Neural cell (in vitro differentiated cells): ENCODE data around the gene CAMK2G. TPM values are rescaled to one million over a fixed set of nuclear protein-coding genes. Genes with fewer than 3 reads are reported as not detected.

Source experiments
- H2AFZ ChIP-seq: fragments of 200-600, 300-800 bp; sonication (generic), shearing (Covaris generic); 2 replicates; pipeline ENCODE4 v1.6.0; 2014; ENCODE audit warnings: low read depth, mild to moderate bottlenecking, antibody characterized with exemption, low read length, moderate library complexity
- H3F3A ChIP-seq: fragments of 200-600 bp; shearing (Covaris generic); 2 replicates; pipeline ENCODE4 v1.6.1; 2016; ENCODE audit warnings: mild to moderate bottlenecking, moderate library complexity, mixed read lengths, antibody characterized with exemption, low read length; ENCODE audit not compliant: insufficient read depth, poor library complexity, severe bottlenecking
- H3K27ac ChIP-seq: fragments of 200-600, 300-800 bp; sonication (generic), shearing (Covaris generic); 2 replicates; pipeline ENCODE4 v1.5.1; 2014; ENCODE audit warnings: mild to moderate bottlenecking, low read length, moderate library complexity
- H3K27me3 ChIP-seq: fragments of 300-800, 200-600 bp; sonication (generic), shearing (Covaris generic); 2 replicates; pipeline ENCODE4 v1.6.0; 2014; ENCODE audit warnings: mild to moderate bottlenecking, low read depth, low read length, moderate library complexity; ENCODE audit not compliant: insufficient read depth
- H3K36me3 ChIP-seq: fragments of 300-800, 200-600 bp; sonication (generic), shearing (Covaris generic); 2 replicates; pipeline ENCODE4 v1.5.1; 2014; ENCODE audit warnings: mild to moderate bottlenecking, antibody characterized with exemption, low read length, moderate library complexity; ENCODE audit not compliant: insufficient read depth
- H3K4me2 ChIP-seq: fragments of 300-800, 200-600 bp; sonication (generic), shearing (Covaris generic); 2 replicates; pipeline ENCODE4 v1.6.0; 2014; ENCODE audit warnings: mild to moderate bottlenecking, low read length
- H3K4me3 ChIP-seq: fragments of 300-800, 200-600 bp; sonication (generic), shearing (Covaris generic); 2 replicates; pipeline ENCODE4 v1.5.1; 2014; ENCODE audit warnings: mild to moderate bottlenecking, low read length, moderate library complexity
- H3K79me2 ChIP-seq: fragments of 200-600 bp; shearing (Covaris generic); replicated peaks from 2 replicates; pipeline ENCODE4 v1.6.0; 2014; ENCODE audit warnings: mild to moderate bottlenecking, low read length, moderate library complexity; ENCODE audit not compliant: insufficient read depth
- H3K9ac ChIP-seq: fragments of 300-800, 200-600 bp; sonication (generic), shearing (Covaris generic); 2 replicates; pipeline ENCODE4 v1.6.1; 2016; ENCODE audit warnings: mild to moderate bottlenecking, low read length, mixed read lengths
- H3K9me2 ChIP-seq: fragments of 200-600 bp; shearing (Covaris generic); 2 replicates; pipeline ENCODE4 v1.6.1; 2016; ENCODE audit warnings: mild to moderate bottlenecking, low read length, mixed read lengths; ENCODE audit not compliant: insufficient read depth
- H3K9me3 ChIP-seq: fragments of 200-600, 300-800 bp; sonication (generic), shearing (Covaris generic); 2 replicates; pipeline ENCODE4 v1.6.1; 2016; ENCODE audit warnings: mild to moderate bottlenecking, mixed run types, low read length, moderate library complexity, mixed read lengths
- H4K20me1 ChIP-seq: fragments of 200-600 bp; shearing (Covaris generic); 2 replicates; pipeline ENCODE4 v1.6.1; 2016; ENCODE audit warnings: mild to moderate bottlenecking, mixed run types; ENCODE audit not compliant: insufficient read depth
- EP300 ChIP-seq: fragments of 450-650 bp; conservative IDR thresholded peaks from 2 replicates; pipeline ENCODE4 v1.6.1; 2014; ENCODE audit warnings: antibody characterized with exemption, mild to moderate bottlenecking, moderate library complexity; ENCODE audit not compliant: poor library complexity, severe bottlenecking
- EZH2 ChIP-seq: fragments of 200-600, 300-800 bp; shearing (Covaris generic), sonication (generic); IDR thresholded peaks from 2 replicates; pipeline ENCODE4 v1.6.1; 2014; ENCODE audit warnings: antibody characterized with exemption, low read length, borderline replicate concordance, mild to moderate bottlenecking; ENCODE audit not compliant: insufficient read depth, poor library complexity, severe bottlenecking
- MXI1 ChIP-seq: fragments of 450-650 bp; conservative IDR thresholded peaks from 2 replicates; pipeline ENCODE4 v1.6.1; 2014; ENCODE audit warnings: antibody characterized with exemption, mild to moderate bottlenecking; ENCODE audit not compliant: poor library complexity, severe bottlenecking
- POLR2AphosphoS5 ChIP-seq: IDR thresholded peaks from 2 replicates; pipeline ENCODE4 v1.6.1; 2012
- RAD21 ChIP-seq: fragments of 450-650 bp; conservative IDR thresholded peaks from 2 replicates; pipeline ENCODE4 v1.6.1; 2014; ENCODE audit warnings: antibody characterized with exemption, mild to moderate bottlenecking, moderate library complexity
- SMC3 ChIP-seq: fragments of 450-650 bp; conservative IDR thresholded peaks from 2 replicates; pipeline ENCODE4 v1.6.1; 2014; ENCODE audit warnings: antibody characterized with exemption, mild to moderate bottlenecking, moderate library complexity; ENCODE audit not compliant: poor library complexity
- TAF1 ChIP-seq: IDR thresholded peaks from 2 replicates; pipeline ENCODE4 v1.6.1; 2012; ENCODE audit warnings: low read depth
- polyA plus RNA-seq: library from polyadenylated mRNA; depleted of rRNA; stranded (reverse); fragments of >200 nt; gene quantifications from 2 replicates; pipeline ENCODE4 v1.2.3, GENCODE V29; 2014
- TF ChIP-seq, protein P1 (sequence below): IDR thresholded peaks from 2 replicates; pipeline ENCODE4 v1.6.1; 2012; ENCODE audit warnings: borderline replicate concordance
- TF ChIP-seq, protein P2 (sequence below): fragments of 450-650 bp; IDR thresholded peaks from 2 replicates; pipeline ENCODE4 v1.5.1; 2014; ENCODE audit warnings: antibody characterized with exemption, mild to moderate bottlenecking, moderate library complexity; ENCODE audit not compliant: poor library complexity, severe bottlenecking

CAMK2G gene
- polyA plus RNA-seq, 1 donor from 2014 or later: 55.4 TPM

GRCh38 chr10:73857446-73857845 is 16.9 kb downstream of the CAMK2G start:
- H4K20me1 ChIP-seq: no peaks in the 10 kb centered on the region
- no peak overlapping the region for H3K27ac ChIP-seq

GRCh38 chr10:73856261-73856660 is 18.1 kb downstream of the CAMK2G start:
- no peak overlapping the region for H3K27ac ChIP-seq
- TF ChIP-seq MXI1: no peak
- no peak for TF ChIP-seq POLR2AphosphoS5
- TF ChIP-seq SMC3: no peak
- no peak for TF ChIP-seq TAF1
- no peak for TF ChIP-seq EZH2
- TF ChIP-seq, protein P1, sequence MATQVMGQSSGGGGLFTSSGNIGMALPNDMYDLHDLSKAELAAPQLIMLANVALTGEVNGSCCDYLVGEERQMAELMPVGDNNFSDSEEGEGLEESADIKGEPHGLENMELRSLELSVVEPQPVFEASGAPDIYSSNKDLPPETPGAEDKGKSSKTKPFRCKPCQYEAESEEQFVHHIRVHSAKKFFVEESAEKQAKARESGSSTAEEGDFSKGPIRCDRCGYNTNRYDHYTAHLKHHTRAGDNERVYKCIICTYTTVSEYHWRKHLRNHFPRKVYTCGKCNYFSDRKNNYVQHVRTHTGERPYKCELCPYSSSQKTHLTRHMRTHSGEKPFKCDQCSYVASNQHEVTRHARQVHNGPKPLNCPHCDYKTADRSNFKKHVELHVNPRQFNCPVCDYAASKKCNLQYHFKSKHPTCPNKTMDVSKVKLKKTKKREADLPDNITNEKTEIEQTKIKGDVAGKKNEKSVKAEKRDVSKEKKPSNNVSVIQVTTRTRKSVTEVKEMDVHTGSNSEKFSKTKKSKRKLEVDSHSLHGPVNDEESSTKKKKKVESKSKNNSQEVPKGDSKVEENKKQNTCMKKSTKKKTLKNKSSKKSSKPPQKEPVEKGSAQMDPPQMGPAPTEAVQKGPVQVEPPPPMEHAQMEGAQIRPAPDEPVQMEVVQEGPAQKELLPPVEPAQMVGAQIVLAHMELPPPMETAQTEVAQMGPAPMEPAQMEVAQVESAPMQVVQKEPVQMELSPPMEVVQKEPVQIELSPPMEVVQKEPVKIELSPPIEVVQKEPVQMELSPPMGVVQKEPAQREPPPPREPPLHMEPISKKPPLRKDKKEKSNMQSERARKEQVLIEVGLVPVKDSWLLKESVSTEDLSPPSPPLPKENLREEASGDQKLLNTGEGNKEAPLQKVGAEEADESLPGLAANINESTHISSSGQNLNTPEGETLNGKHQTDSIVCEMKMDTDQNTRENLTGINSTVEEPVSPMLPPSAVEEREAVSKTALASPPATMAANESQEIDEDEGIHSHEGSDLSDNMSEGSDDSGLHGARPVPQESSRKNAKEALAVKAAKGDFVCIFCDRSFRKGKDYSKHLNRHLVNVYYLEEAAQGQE: no peak
- TF ChIP-seq, protein P2, sequence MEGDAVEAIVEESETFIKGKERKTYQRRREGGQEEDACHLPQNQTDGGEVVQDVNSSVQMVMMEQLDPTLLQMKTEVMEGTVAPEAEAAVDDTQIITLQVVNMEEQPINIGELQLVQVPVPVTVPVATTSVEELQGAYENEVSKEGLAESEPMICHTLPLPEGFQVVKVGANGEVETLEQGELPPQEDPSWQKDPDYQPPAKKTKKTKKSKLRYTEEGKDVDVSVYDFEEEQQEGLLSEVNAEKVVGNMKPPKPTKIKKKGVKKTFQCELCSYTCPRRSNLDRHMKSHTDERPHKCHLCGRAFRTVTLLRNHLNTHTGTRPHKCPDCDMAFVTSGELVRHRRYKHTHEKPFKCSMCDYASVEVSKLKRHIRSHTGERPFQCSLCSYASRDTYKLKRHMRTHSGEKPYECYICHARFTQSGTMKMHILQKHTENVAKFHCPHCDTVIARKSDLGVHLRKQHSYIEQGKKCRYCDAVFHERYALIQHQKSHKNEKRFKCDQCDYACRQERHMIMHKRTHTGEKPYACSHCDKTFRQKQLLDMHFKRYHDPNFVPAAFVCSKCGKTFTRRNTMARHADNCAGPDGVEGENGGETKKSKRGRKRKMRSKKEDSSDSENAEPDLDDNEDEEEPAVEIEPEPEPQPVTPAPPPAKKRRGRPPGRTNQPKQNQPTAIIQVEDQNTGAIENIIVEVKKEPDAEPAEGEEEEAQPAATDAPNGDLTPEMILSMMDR: no peak
- no peak for TF ChIP-seq RAD21
- TF ChIP-seq EP300: no peak
- H3K36me3 ChIP-seq: no peaks in the 10 kb centered on the region
- H3K79me2 ChIP-seq: no peaks in the 10 kb centered on the region
- H4K20me1 ChIP-seq: no peaks in the 10 kb centered on the region
- H3K4me2 ChIP-seq: no peak overlapping the region
- H3F3A ChIP-seq: no peaks in the 10 kb centered on the region
- no peak overlapping the region for H2AFZ ChIP-seq
- H3K9me2 ChIP-seq: no peaks in the 10 kb centered on the region
- H3K4me3 ChIP-seq: no peak overlapping the region
- H3K9ac ChIP-seq: no peak overlapping the region
- no peaks in the 10 kb centered on the region for H3K9me3 ChIP-seq
- no peaks in the 10 kb centered on the region for H3K27me3 ChIP-seq

More at GRCh38 chr10:73857446-73857845, 16.9 kb downstream of the CAMK2G start:
- no peaks in the 10 kb centered on the region for H3K27me3 ChIP-seq
- no peaks in the 10 kb centered on the region for H3K9me3 ChIP-seq
- no peak overlapping the region for H2AFZ ChIP-seq
- no peaks in the 10 kb centered on the region for H3K36me3 ChIP-seq
- H3K9me2 ChIP-seq: no peaks in the 10 kb centered on the region
- no peaks in the 10 kb centered on the region for H3K79me2 ChIP-seq
- H3K4me2 ChIP-seq: no peak overlapping the region
- TF ChIP-seq TAF1 (no peak), MXI1 (no peak), SMC3 (no peak), EP300 (no peak), RAD21 (no peak), POLR2AphosphoS5 (no peak), EZH2 (no peak)
- TF ChIP-seq, protein P1: no peak
- TF ChIP-seq, protein P2: no peak
- no peak overlapping the region for H3K9ac ChIP-seq
- no peak overlapping the region for H3K4me3 ChIP-seq
- no peaks in the 10 kb centered on the region for H3F3A ChIP-seq
